ENCODE data around the gene ARHGEF16.

GRCh38 chr1:3471356-3472087, 17.1 kb downstream of the ARHGEF16 start:
- TF ChIP-seq POLR2A (IDR thresholded peaks at IDR 0.05) (no peak), EP300 (IDR thresholded peaks at IDR 0.05) (no peak), POLR2AphosphoS5 (IDR thresholded peaks at IDR 0.05) (no peak)
- TF ChIP-seq, protein P1, sequence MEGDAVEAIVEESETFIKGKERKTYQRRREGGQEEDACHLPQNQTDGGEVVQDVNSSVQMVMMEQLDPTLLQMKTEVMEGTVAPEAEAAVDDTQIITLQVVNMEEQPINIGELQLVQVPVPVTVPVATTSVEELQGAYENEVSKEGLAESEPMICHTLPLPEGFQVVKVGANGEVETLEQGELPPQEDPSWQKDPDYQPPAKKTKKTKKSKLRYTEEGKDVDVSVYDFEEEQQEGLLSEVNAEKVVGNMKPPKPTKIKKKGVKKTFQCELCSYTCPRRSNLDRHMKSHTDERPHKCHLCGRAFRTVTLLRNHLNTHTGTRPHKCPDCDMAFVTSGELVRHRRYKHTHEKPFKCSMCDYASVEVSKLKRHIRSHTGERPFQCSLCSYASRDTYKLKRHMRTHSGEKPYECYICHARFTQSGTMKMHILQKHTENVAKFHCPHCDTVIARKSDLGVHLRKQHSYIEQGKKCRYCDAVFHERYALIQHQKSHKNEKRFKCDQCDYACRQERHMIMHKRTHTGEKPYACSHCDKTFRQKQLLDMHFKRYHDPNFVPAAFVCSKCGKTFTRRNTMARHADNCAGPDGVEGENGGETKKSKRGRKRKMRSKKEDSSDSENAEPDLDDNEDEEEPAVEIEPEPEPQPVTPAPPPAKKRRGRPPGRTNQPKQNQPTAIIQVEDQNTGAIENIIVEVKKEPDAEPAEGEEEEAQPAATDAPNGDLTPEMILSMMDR (IDR thresholded peaks at IDR 0.05), result peak in 3 of 6 experiments; percentile 12 to 39 (median 18)
